Parathyroid adenoma (tissue), 2 donors: ENCODE measurements around the gene HOXA2.
A peak's percentile ranks its signal among the peaks of the same experiment; 100 is the strongest.

ENCODE experiments used
- H2AFZ ChIP-seq: fragments of 300-600 bp; sonication (generic); one replicate; pipeline ENCODE4 v1.7.0; 2017; ENCODE audit warnings: antibody characterized with exemption, mild to moderate bottlenecking
- H3K27ac ChIP-seq: fragments of 300-600 bp; sonication (generic); one replicate; pipeline ENCODE4 v1.7.0; 2017
- H3K27me3 ChIP-seq: fragments of 300-600 bp; sonication (generic); one replicate; pipeline ENCODE4 v1.7.0; 2017; ENCODE audit warnings: low read length; ENCODE audit not compliant: control insufficient read depth, insufficient read depth
- H3K36me3 ChIP-seq: fragments of 300-600 bp; sonication (generic); one replicate; pipeline ENCODE4 v1.7.0; 2017; ENCODE audit warnings: low read length; ENCODE audit not compliant: control insufficient read depth, insufficient read depth
- H3K4me1 ChIP-seq: fragments of 300-600 bp; sonication (generic); one replicate; pipeline ENCODE4 v1.7.0; 2017; ENCODE audit warnings: control low read depth
- H3K4me2 ChIP-seq: fragments of 300-600 bp; sonication (generic); one replicate; pipeline ENCODE4 v1.7.0; 2017; ENCODE audit warnings: low read length
- H3K4me3 ChIP-seq: fragments of 300-600 bp; sonication (generic); one replicate; pipeline ENCODE4 v1.7.0; 2017; ENCODE audit warnings: low read depth, low read length
- H3K79me2 ChIP-seq: fragments of 300-600 bp; sonication (generic); one replicate; pipeline ENCODE4 v1.7.0; 2017; ENCODE audit warnings: control low read depth
- H3K9ac ChIP-seq: fragments of 300-600 bp; sonication (generic); one replicate; pipeline ENCODE4 v1.7.0; 2017; ENCODE audit warnings: mild to moderate bottlenecking
- H3K9me3 ChIP-seq: fragments of 300-600 bp; sonication (generic); one replicate; pipeline ENCODE4 v1.7.0; 2017; ENCODE audit warnings: low read length; ENCODE audit not compliant: control insufficient read depth
- CTCF ChIP-seq: fragments of 300-600 bp; sonication (generic); IDR thresholded peaks from one replicate; pipeline ENCODE4 v1.7.0; 2017; ENCODE audit warnings: antibody characterized with exemption, mild to moderate bottlenecking
- donor health status: primary hyperparathyroidism.

HOXA2 gene

DNA sequence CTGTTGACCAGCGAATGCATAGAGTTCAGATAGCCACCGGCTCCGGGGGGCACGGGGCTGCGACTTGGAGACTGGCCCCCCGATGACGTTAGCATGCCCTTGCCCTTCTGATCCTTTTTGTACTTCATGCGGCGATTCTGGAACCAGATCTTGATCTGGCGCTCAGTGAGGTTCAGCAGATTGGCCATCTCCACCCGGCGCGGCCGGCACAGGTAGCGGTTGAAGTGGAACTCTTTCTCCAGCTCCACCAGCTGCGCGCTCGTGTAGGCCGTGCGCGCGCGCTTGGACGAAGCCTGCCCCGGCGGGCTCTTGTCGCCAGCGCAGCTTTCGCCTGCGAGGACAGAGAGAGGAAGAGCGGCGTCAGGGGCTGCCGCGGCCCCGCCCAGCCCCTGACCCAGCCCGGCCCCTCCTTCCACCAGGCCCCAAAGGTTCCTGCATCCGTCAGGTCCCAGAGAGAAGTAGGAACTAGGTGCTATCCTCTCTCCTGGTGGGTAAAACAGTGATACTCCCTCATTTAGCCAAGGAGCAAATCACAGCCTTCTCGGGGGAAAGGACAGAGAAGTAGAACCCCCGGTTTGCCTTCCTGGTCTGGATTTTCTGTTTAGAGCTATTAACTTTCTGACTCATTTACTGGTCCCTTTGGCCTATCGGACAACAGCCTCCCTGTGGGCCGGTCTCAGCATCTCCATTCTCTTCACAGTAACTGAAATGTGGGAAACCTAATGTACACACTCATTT lies 6.1 kb upstream of the HOXA2 start:
- H3K4me1 ChIP-seq, result no peaks in the 10 kb centered on the region
- peak overlapping the region; percentile 68 for H3K27ac ChIP-seq
- H3K36me3 ChIP-seq, result no peaks in the 10 kb centered on the region
- H3K79me2 ChIP-seq, result no peaks in the 10 kb centered on the region
- H3K4me2 ChIP-seq, result peak overlapping the region; percentile 86
- peak overlapping the region; percentile 97 for H3K4me3 ChIP-seq
- H3K27me3 ChIP-seq, result no peaks in the 10 kb centered on the region
- H2AFZ ChIP-seq, result no peak overlapping the region
- no peak for TF ChIP-seq CTCF
- H3K9me3 ChIP-seq, result no peaks in the 10 kb centered on the region
- H3K9ac ChIP-seq, result no peak overlapping the region

GRCh38 chr7:27107391-27108381 lies 5.2 kb upstream of the HOXA2 start:
- no peaks in the 10 kb centered on the region for H3K36me3 ChIP-seq
- H3K27me3 ChIP-seq, result no peaks in the 10 kb centered on the region
- H2AFZ ChIP-seq, result no peak overlapping the region
- H3K4me3 ChIP-seq, result peak overlapping the region; percentile 97
- H3K27ac ChIP-seq, result peak overlapping the region; percentile 68
- H3K9ac ChIP-seq, result no peak overlapping the region
- no peak for TF ChIP-seq CTCF
- no peaks in the 10 kb centered on the region for H3K79me2 ChIP-seq
- H3K4me1 ChIP-seq, result no peaks in the 10 kb centered on the region
- H3K9me3 ChIP-seq, result no peaks in the 10 kb centered on the region
- peak overlapping the region; percentile 86 for H3K4me2 ChIP-seq

DNA sequence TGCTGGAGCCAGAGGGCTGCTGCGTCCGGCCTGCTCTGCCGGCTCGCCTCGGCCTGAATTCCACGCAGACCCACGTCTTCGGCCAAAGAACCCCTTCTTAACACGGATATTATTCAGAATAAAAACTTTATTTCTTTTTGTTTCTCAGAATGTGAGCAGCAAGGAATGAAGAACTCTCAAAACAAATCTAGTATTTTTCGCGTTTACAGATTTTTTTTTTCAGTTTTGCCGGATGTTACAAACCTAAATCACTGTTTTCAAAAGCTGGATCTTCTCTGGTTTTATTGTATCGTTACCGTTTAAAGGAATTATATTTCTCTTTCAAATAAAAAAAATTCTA lies 4.4 kb upstream of the HOXA2 start:
- Histone ChIP-seq H3K4me2 (peak overlapping the region; percentile 86), H3K4me3 (peak overlapping the region; percentile 97), H3K36me3 (no peaks in the 10 kb centered on the region), H3K27ac (peak overlapping the region; percentile 17), H3K27me3 (no peaks in the 10 kb centered on the region), H3K4me1 (no peaks in the 10 kb centered on the region), H2AFZ (no peak overlapping the region), H3K9me3 (no peaks in the 10 kb centered on the region), H3K9ac (no peak overlapping the region), H3K79me2 (no peaks in the 10 kb centered on the region)
- no peak for TF ChIP-seq CTCF

DNA sequence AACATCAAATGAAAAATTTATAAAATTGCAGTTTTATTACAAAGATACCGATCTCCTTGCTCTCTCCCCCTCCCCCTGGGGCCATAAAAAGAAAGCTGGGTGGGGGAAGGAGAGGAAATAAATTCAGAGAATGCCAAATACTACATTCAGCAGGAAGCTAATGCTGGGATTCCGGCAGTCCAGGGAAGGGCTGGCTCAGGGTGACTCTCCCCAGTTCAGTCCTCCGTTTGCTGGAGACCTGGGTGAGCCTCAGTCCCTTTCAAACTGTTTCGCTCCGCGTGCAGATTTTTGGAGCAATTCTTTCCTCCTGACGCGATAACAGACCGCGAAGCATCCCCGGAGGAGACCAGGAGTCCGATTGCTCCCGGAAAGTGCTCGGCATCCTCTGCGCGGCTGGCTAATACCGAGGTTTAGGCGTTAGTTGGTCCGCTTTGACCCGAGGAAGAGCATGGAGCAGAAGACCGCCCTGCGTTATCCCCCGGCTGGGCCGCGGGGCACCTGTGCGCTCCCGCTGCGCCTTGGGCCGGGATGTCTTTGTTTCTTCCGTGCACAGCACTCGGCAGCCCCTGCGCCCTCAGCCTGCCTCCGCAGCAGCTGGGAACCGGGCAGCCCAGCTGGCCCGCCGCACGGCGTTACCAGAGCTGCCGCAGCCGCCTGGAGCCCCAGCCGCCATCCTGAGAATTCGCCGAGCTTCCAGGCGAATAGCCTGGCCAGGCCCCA lies 3.9 kb upstream of the HOXA2 start:
- H3K9me3 ChIP-seq, result no peaks in the 10 kb centered on the region
- no peaks in the 10 kb centered on the region for H3K4me1 ChIP-seq
- peak overlapping the region; percentile 97 for H3K4me3 ChIP-seq
- no peaks in the 10 kb centered on the region for H3K27me3 ChIP-seq
- H3K79me2 ChIP-seq, result no peaks in the 10 kb centered on the region
- no peak overlapping the region for H2AFZ ChIP-seq
- no peak overlapping the region for H3K9ac ChIP-seq
- H3K36me3 ChIP-seq, result no peaks in the 10 kb centered on the region
- H3K4me2 ChIP-seq, result peak overlapping the region; percentile 86
- TF ChIP-seq CTCF, result no peak
- H3K27ac ChIP-seq, result peak overlapping the region; percentile 17
